CD4-positive, alpha-beta memory T cell (primary cell): ENCODE measurements around the gene USP28. TPM values are rescaled to one million over a fixed set of nuclear protein-coding genes. Genes with fewer than 3 reads are reported as not detected.
"Not testable (repeated sequence)": the region's sequence is repeated elsewhere in the genome, so short reads cannot be mapped to it uniquely, and the experiment has no call there.

ENCODE experiments used
- CTCF ChIA-PET: fragments of 350-600 bp; sonication (Branson Sonifier 250); formaldehyde crosslinking; loops from one replicate; lab custom pipeline; 2021; ENCODE audit warnings: inconsistent platforms; ENCODE audit not compliant: partially characterized antibody; lab: Charles Lee
- POLR2A ChIA-PET: fragments of 350-600 bp; sonication (Branson Sonifier 250); formaldehyde crosslinking; loops from one replicate; lab custom pipeline; 2021; ENCODE audit not compliant: partially characterized antibody; lab: Charles Lee
- DNase-seq, 5 donors: peaks; one replicate each; pipeline versions ENCODE4 v3.0.0 to v3.0.0-alpha.2; 2020 to 2022; ENCODE audit warnings: mixed read lengths in 1 of 5
- H3K27ac ChIP-seq: one replicate; pipeline ENCODE4 v1.7.0; 2013; ENCODE audit warnings: low read depth, low read length
- H3K27me3 ChIP-seq: 2 replicates; pipeline ENCODE4 v1.7.0; 2013; ENCODE audit warnings: mild to moderate bottlenecking, low read length, moderate library complexity; ENCODE audit not compliant: insufficient read depth
- H3K36me3 ChIP-seq: 2 replicates; pipeline ENCODE4 v1.7.0; 2013; ENCODE audit warnings: mild to moderate bottlenecking, low read length, moderate library complexity; ENCODE audit not compliant: insufficient read depth
- H3K4me1 ChIP-seq: 2 replicates; pipeline ENCODE4 v1.7.0; 2013; ENCODE audit warnings: mild to moderate bottlenecking, low read length, moderate library complexity; ENCODE audit not compliant: insufficient read depth
- H3K4me3 ChIP-seq, 2 donors: one replicate each; pipeline ENCODE4 v1.7.0; 2013; ENCODE audit warnings: low read length in 2 of 2, mild to moderate bottlenecking in 1 of 2
- H3K9me3 ChIP-seq, 2 donors: one replicate each; pipeline ENCODE4 v1.7.0; 2013; ENCODE audit warnings: low read length in 2 of 2, control low read depth in 1 of 2; ENCODE audit not compliant: control insufficient read depth in 1 of 2
- H3K27ac Mint-ChIP-seq, 7 donors: one replicate each; pipeline ENCODE4 v1.8.0; 2020 to 2021; ENCODE audit warnings: mixed read lengths in 7 of 7, mild to moderate bottlenecking in 6 of 7, inconsistent platforms in 3 of 7, moderate library complexity in 3 of 7
- H3K27me3 Mint-ChIP-seq, 2 donors: one replicate each; pipeline ENCODE4 v1.8.0; 2020 to 2021; ENCODE audit warnings: mixed read lengths in 2 of 2
- H3K36me3 Mint-ChIP-seq, 2 donors: one replicate each; pipeline ENCODE4 v1.8.0; 2020 to 2021; ENCODE audit warnings: mixed read lengths in 2 of 2, inconsistent platforms in 1 of 2, mild to moderate bottlenecking in 1 of 2
- H3K4me1 Mint-ChIP-seq, 4 donors: one replicate each; pipeline ENCODE4 v1.8.0; 2020 to 2021; ENCODE audit warnings: mixed read lengths in 4 of 4, mild to moderate bottlenecking in 1 of 4
- H3K4me3 Mint-ChIP-seq, 8 donors: one replicate each; pipeline ENCODE4 v1.8.0; 2020 to 2021; ENCODE audit warnings: mixed read lengths in 8 of 8, mild to moderate bottlenecking in 7 of 8, moderate library complexity in 6 of 8, inconsistent platforms in 3 of 8
- H3K9me3 Mint-ChIP-seq, 8 donors: one replicate each; pipeline ENCODE4 v1.8.0; 2020 to 2021; ENCODE audit warnings: mixed read lengths in 8 of 8, mild to moderate bottlenecking in 5 of 8, inconsistent platforms in 3 of 8, moderate library complexity in 1 of 8
- intact Hi-C: fragments of 100-400 bp; cut with micrococcal nuclease; formaldehyde crosslinking; loops from one replicate; pipeline ENCODE4 v1.15.1; 2023
- polyA plus RNA-seq, 2 donors: library from polyadenylated mRNA; unstranded; fragments of 300-500 nt; fragmentation: Illumina TruSeq; gene quantifications; one replicate each; pipeline ENCODE4 v1.2.3, GENCODE V29; 2021
- total RNA-seq, 2 experiments: library from RNA; stranded (reverse); gene quantifications; one replicate each; pipeline ENCODE4 v1.2.3, GENCODE V29; 2021

The USP28 gene
- total and polyA plus RNA-seq, 4 experiments from 2014 or later: 17.2 to 22.4 (median 18.3) TPM

DNA sequence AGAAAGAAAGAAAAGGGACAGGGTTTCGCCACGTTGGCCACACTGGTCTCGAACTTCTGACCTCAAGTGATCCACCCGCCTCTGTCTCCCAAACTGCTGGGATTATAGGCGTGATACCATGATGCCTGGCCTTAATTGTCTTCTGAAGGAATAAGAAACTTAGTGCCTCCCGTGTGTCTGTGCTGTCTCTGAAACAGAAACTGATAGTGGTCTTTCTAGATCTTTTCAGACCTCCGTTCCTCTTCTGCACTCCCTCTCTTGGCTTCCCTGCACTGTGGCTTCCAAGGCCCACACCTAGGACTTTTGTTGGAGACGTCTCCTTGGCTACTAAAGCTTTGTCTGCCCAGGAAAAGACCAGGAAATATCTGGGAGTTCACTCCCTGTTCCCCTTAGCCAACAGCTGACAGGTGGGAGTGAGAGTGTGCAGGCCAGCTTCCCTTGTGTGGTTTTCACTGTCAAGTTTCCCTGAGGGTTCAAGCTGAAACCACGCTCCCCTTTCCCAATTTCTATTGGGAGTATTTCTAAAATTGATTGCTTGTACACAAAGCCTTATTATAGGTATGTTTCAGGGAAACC is 19.1 kb upstream of the USP28 start:
- Histone ChIP-seq H3K9me3 (no peaks in the 10 kb centered on the region), H3K27me3 (no peaks in the 10 kb centered on the region), H3K4me1 (no peaks in the 10 kb centered on the region), H3K4me3 (no peak overlapping the region), H3K36me3 (no peaks in the 10 kb centered on the region), H3K27ac (no peak overlapping the region)
- ChIA-PET CTCF (interaction anchor here (1.5 to 11.9 kb wide), 3 partner anchors 11 to 367 kb away, joined by 3 to 315 read pairs (median 45); partner anchors contain the start of gene HTR3B), POLR2A (no interaction called here)
- H3K27me3 Mint-ChIP-seq: no peaks in the 10 kb centered on the region
- no peak overlapping the region for H3K27ac Mint-ChIP-seq
- intact Hi-C loops: no loop called here
- H3K4me1 Mint-ChIP-seq: peaks cover 0 to 2% (median 0%) of the 10 kb centered on the region in 4 donors
- H3K36me3 Mint-ChIP-seq: no peaks in the 10 kb centered on the region
- H3K4me3 Mint-ChIP-seq: no peak overlapping the region
- no peak for DNase-seq
- H3K9me3 Mint-ChIP-seq: no peaks in the 10 kb centered on the region

DNA sequence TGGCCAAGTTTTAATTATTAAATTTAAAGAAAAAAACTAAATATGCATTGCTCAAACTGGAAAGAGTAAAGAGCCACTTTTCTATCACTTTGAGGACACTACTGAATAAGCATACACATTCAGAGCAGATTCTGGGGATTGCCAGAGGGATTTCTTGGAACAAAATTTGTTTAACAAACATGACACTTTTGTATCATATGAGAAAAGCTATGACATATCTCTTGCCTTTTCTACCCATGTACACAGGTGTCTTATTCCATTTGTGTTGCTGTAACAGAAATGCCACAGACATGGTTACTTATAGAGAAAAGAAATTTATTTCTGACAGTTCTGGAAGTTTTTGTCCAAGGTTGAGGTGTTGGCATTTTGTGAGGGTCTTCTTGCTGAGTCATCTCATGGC is 13.5 kb upstream of the USP28 start:
- Histone ChIP-seq H3K9me3 (no peaks in the 10 kb centered on the region), H3K36me3 (no peaks in the 10 kb centered on the region), H3K27ac (no peak overlapping the region), H3K4me1 (no peaks in the 10 kb centered on the region), H3K27me3 (no peaks in the 10 kb centered on the region), H3K4me3 (no peak overlapping the region)
- intact Hi-C loops: no loop called here
- Mint-ChIP-seq H3K36me3 (no peaks in the 10 kb centered on the region), H3K9me3 (no peaks in the 10 kb centered on the region), H3K27me3 (no peaks in the 10 kb centered on the region), H3K27ac (no peak overlapping the region), H3K4me3 (no peak overlapping the region), H3K4me1 (no peaks in the 10 kb centered on the region)
- POLR2A ChIA-PET: no interaction called here
- no peak for DNase-seq
- CTCF ChIA-PET: no interaction called here

DNA sequence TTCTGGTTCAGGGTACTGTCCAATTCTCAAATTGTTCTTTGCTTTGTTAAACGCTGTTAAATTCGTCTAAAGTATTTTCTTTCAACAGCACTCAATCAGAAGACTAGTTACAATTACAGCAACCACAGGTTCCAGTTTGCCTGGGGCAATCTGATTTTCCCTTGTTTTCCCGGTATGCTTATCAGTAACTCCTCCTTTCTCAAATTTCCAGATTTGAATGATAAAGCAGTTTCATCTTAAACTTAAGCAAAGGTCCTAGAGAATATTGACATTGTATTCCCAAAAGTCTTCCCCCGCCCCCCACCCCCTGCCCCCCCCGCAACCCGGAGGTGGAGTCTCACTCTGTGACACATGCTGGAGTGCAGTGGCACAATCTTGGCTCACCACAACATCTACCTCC is 10.5 kb upstream of the USP28 start:
- no peaks in the 10 kb centered on the region for H3K9me3 Mint-ChIP-seq
- Histone ChIP-seq H3K36me3 (no peaks in the 10 kb centered on the region), H3K9me3 (no peaks in the 10 kb centered on the region), H3K4me1 (no peaks in the 10 kb centered on the region), H3K4me3 (no peak overlapping the region), H3K27me3 (no peaks in the 10 kb centered on the region), H3K27ac (no peak overlapping the region)
- CTCF ChIA-PET: interaction anchor here (1.7 kb wide), 1 partner anchor 377 kb away, joined by 3 read pairs; no protein-coding TSS in a partner anchor
- intact Hi-C loops: no loop called here
- DNase-seq: no peak
- no peaks in the 10 kb centered on the region for H3K27me3 Mint-ChIP-seq
- H3K4me1 Mint-ChIP-seq: no peaks in the 10 kb centered on the region
- H3K36me3 Mint-ChIP-seq: no peaks in the 10 kb centered on the region
- no peak overlapping the region for H3K27ac Mint-ChIP-seq
- POLR2A ChIA-PET: no interaction called here
- no peak overlapping the region for H3K4me3 Mint-ChIP-seq

DNA sequence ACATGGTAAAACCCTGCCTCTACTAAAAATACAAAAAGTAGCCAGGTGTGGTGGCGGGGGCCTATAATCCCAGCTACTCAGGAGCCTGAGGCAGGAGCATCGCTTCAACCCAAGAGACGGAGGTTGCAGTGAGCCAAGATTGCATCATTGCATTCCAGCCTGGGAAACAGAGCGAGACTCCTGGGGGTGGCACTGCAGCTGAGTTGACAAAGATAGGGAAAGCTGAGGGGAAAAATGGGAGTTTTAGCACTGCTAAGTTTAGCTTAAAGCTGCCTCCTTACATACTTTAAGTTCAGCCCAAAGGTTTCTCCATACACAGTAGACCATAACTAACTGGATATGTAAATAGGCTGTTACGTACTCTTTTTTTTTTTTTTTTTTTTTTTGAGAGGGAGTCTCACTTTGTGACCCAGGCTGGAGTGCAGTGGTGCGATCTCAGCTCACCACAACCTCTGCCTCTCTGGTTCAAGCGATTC is 9.0 kb upstream of the USP28 start:
- peaks cover 0 to 1% (median 0%) of the 10 kb centered on the region in 4 donors for H3K4me1 Mint-ChIP-seq
- Histone ChIP-seq H3K9me3 (no peaks in the 10 kb centered on the region), H3K36me3 (no peaks in the 10 kb centered on the region), H3K4me1 (no peaks in the 10 kb centered on the region), H3K27ac (no peak overlapping the region), H3K4me3 (no peak overlapping the region), H3K27me3 (no peaks in the 10 kb centered on the region)
- no peaks in the 10 kb centered on the region for H3K36me3 Mint-ChIP-seq
- no peak for DNase-seq
- ChIA-PET POLR2A (no interaction called here), CTCF (interaction anchor here (1.2 to 1.3 kb wide), 4 partner anchors 15 to 376 kb away, joined by 3 to 4 read pairs (median 3); no protein-coding TSS in a partner anchor)
- intact Hi-C loops: no loop called here
- no peak overlapping the region for H3K27ac Mint-ChIP-seq
- no peaks in the 10 kb centered on the region for H3K9me3 Mint-ChIP-seq
- no peaks in the 10 kb centered on the region for H3K27me3 Mint-ChIP-seq
- no peak overlapping the region for H3K4me3 Mint-ChIP-seq

DNA sequence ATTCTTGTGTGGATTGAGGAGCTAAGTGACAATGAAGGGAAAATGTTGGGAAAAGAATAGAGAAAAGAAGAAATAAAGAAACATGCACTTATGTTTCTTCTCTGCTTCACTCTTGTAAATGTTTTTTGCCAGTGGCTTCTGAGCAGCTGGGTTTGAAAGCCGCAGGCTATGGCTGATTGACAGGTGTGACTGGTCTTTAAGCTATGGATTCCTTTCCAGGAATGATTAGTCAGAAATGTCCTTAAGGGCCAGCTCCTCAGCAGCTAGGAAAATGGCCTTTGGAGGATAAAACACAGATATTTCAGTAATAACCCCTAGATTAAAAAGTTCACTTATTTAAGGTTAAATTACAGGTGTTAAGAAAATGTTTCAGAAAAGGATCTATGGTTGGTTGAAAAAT is 6.5 kb upstream of the USP28 start:
- H3K4me1 ChIP-seq: peaks cover 6% of the 10 kb centered on the region
- Mint-ChIP-seq H3K27ac (no peak overlapping the region), H3K27me3 (no peaks in the 10 kb centered on the region), H3K9me3 (no peaks in the 10 kb centered on the region), H3K36me3 (no peaks in the 10 kb centered on the region), H3K4me3 (no peak overlapping the region), H3K4me1 (peaks cover 3 to 8% (median 7%) of the 10 kb centered on the region in 4 donors)
- H3K9me3 ChIP-seq: no peaks in the 10 kb centered on the region
- ChIA-PET CTCF (no interaction called here), POLR2A (no interaction called here)
- H3K27me3 ChIP-seq: no peaks in the 10 kb centered on the region
- no peak overlapping the region for H3K4me3 ChIP-seq
- intact Hi-C loops: no loop called here
- DNase-seq: no peak
- no peaks in the 10 kb centered on the region for H3K36me3 ChIP-seq
- H3K27ac ChIP-seq: no peak overlapping the region

DNA sequence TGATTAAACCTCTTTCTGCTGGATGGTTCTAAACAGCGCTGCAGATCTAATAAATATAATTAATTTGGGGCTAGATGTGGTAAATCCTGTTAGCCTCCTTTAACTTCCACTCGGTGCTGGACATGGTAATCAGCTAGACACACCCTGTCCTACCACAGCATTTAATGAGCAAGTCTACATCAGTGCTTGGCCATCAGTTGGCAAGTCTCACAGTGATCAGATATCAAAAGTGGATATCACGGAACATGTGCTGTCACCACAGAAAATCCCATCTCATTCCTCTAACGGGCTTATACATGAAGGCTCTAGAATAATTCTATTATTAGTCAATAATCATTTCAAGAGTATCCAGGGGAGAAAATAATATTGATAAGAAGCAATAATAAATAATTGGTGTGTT is 5.6 kb upstream of the USP28 start:
- no peak overlapping the region for H3K4me3 ChIP-seq
- H3K27ac ChIP-seq: no peak overlapping the region
- ChIA-PET POLR2A (no interaction called here), CTCF (no interaction called here)
- Mint-ChIP-seq H3K27ac (no peak overlapping the region), H3K9me3 (no peaks in the 10 kb centered on the region), H3K4me3 (no peak overlapping the region), H3K27me3 (no peaks in the 10 kb centered on the region), H3K4me1 (peaks cover 8 to 17% (median 13%) of the 10 kb centered on the region in 4 donors), H3K36me3 (peaks cover 0 to under 1% of the 10 kb centered on the region in 2 donors)
- H3K4me1 ChIP-seq: peaks cover 6% of the 10 kb centered on the region
- no peak for DNase-seq
- intact Hi-C loops: no loop called here
- H3K36me3 ChIP-seq: no peaks in the 10 kb centered on the region
- no peaks in the 10 kb centered on the region for H3K27me3 ChIP-seq
- no peaks in the 10 kb centered on the region for H3K9me3 ChIP-seq

DNA sequence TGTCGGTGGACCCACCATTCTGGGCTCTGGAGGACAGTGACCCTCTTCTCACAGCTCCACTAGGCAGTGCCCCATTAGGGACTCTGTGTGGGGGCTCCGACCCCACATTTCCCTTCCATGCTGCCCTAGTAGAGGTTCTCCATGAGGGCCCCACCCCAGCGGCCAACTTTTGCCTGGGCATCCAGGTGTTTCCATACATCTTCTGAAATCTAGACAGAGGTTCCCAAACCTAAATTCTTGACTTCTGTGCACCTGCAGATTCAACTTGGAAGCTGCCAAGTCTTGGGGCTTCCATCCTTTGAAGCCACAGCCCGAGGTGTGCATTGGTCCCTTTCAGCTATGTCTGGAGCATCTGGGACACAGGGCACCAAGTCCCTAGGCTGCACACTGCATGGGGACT is 4.1 kb upstream of the USP28 start:
- H3K36me3 ChIP-seq, POLR2A ChIA-PET, H3K4me1 ChIP-seq, CTCF ChIA-PET, H3K36me3 Mint-ChIP-seq, H3K9me3 Mint-ChIP-seq, H3K27me3 Mint-ChIP-seq, H3K9me3 ChIP-seq, H3K27me3 ChIP-seq, H3K4me3 ChIP-seq, H3K27ac ChIP-seq, DNase-seq: not testable (repeated sequence)
- Mint-ChIP-seq H3K27ac (peak overlapping the region in 1 of 7 donors; percentile 35), H3K4me1 (peaks cover 11 to 27% (median 21%) of the 10 kb centered on the region in 4 donors), H3K4me3 (peak overlapping the region in 1 of 8 donors; percentile 7)
- intact Hi-C loops: loop anchor here (5.0 kb wide), 3 partner anchors 107 to 567 kb away; partner anchors contain the start of genes REXO2, TTC12 and ZW10
